ENCODE measurements around the gene SERP2. TPM values are rescaled to one million over a fixed set of nuclear protein-coding genes. Genes with fewer than 3 reads are reported as not detected.

Gene SERP2
- total RNA-seq, 4 donors from 2014 or later: 13.1 to 20.5 (median 15.7) TPM

DNA sequence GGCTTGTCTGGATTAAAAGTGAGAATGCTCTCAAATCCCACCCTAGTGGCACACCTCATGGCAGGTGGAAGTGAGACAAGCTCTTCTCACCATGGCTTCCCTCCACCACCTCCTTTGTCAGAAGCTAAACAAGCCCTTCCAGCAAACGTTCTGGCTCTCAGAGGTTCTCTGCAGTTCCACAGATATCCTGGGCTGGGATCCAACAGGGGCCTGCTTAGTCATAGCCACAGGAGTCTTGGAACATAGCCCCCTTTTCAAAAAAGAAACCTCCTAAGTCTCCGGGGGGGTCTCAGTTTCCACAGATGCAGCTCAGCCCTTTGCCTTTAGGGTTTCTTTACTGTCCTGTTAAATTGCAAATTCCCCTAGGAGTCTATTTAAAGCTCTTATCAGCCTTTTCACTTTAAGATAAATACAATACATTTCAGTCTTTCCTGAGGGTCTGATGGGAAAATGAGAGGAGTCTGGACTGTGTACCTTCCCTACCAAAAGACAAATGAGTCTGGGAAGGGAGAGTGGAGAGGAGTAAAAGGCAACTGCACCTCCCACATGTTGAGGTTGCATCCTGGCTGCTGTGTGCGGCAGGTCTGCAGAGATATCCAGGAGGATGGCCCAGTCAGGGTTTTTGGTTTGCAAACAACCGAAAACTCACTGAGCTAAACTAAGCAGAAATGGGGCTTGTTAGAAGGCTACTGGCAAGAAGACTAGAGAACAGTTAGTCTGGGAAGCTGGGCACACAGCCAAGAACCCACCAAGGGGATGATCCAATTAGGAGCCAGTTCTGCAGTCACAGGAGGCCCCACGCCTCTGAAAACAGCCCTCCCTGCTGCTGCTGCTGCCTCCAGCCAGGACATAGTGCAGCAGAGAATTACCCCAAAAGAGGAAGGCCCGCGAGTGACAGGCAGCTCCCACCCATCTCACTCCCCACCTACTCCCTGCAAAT is 41.4 kb upstream of the SERP2 start:
- Histone ChIP-seq H3K4me1 (peaks cover 0 to 19% (median 8%) of the 10 kb centered on the region in 4 donors), H3K9me3 (peaks cover 0 to 2% (median 0%) of the 10 kb centered on the region in 4 donors), H3K27ac (peak overlapping the region in 2 of 4 donors; percentile 50 to 58), H3K36me3 (no peaks in the 10 kb centered on the region), H3K4me3 (no peak overlapping the region), H3K27me3 (no peaks in the 10 kb centered on the region)
- TF ChIP-seq, protein P1, sequence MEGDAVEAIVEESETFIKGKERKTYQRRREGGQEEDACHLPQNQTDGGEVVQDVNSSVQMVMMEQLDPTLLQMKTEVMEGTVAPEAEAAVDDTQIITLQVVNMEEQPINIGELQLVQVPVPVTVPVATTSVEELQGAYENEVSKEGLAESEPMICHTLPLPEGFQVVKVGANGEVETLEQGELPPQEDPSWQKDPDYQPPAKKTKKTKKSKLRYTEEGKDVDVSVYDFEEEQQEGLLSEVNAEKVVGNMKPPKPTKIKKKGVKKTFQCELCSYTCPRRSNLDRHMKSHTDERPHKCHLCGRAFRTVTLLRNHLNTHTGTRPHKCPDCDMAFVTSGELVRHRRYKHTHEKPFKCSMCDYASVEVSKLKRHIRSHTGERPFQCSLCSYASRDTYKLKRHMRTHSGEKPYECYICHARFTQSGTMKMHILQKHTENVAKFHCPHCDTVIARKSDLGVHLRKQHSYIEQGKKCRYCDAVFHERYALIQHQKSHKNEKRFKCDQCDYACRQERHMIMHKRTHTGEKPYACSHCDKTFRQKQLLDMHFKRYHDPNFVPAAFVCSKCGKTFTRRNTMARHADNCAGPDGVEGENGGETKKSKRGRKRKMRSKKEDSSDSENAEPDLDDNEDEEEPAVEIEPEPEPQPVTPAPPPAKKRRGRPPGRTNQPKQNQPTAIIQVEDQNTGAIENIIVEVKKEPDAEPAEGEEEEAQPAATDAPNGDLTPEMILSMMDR (IDR thresholded peaks at IDR 0.05): no peak
- TF ChIP-seq EP300 (IDR thresholded peaks at IDR 0.05) (no peak), POLR2A (IDR thresholded peaks at IDR 0.05) (no peak)
- peak in 1 of 2 donors; percentile 67 for DNase-seq (ENCODE audit: low spot score in 2 of 2)
- WGBS, 2 donors: 19 to 23% methylated on average over 7 of the region's 7 CpGs

DNA sequence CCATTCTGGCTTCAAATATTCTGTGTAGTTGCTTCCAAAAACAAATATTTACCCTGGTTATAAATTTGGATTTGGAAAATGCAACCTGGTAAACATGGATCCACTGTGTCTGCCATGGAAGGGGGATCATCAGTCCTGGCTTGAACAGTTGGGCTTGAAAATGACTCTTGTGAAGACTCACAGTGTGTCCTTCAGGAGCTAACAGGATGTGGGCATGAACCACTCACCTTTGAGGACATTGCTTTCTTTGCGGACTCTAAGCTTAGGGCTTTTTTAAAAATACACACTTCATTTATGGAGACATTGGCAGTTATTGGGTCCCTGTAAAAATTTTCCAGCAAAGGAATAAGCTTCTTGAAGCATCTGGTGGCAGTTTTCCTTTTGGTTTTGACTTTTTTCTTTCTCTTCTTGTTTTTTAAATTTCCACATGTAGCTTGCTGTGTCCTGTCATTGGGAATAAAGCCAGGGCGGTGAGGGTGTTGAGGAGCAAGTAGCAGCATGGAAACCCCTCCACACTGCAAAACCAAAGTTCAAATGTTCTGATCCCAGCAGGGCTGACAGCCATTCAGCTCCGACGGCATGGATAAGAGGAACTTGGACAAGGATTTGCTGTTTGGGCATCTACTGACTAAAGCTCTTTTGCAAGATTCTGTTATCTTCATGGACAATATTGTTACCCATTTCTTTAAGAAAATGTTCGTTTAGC is 39.5 kb upstream of the SERP2 start:
- TF ChIP-seq EP300 (IDR thresholded peaks at IDR 0.05) (no peak), POLR2A (IDR thresholded peaks at IDR 0.05) (no peak)
- no peak for DNase-seq (ENCODE audit: low spot score in 2 of 2)
- Histone ChIP-seq H3K27me3 (no peaks in the 10 kb centered on the region), H3K4me1 (peaks cover 0 to 19% (median 8%) of the 10 kb centered on the region in 4 donors), H3K27ac (no peak overlapping the region), H3K9me3 (no peaks in the 10 kb centered on the region), H3K4me3 (no peak overlapping the region), H3K36me3 (no peaks in the 10 kb centered on the region)
- WGBS, 2 donors: 75 to 78% methylated on average over 5 of the region's 5 CpGs

DNA sequence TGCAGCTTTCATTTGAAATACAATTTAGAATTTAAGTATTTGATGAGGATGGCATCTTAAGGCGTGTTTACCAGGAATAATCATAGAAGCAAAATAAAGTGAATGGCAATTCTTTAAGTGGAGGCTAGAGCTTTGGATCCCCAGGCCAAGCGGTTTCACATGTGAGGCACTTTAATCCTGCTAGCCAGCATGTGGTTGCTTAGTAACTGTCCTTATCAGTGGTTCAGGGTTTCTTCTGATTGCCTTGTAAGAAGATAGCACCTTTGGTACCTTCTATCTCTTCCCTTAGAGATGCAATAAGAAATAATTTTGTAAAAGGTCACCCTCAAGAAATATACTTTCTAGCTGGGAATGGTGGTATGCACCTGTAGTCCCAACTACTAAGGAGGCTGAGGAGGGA is 38.9 kb upstream of the SERP2 start:
- DNase-seq (ENCODE audit: low spot score in 2 of 2): no peak
- 93 to 94% methylated on average over 2 of the region's 2 CpGs for WGBS, 2 donors

DNA sequence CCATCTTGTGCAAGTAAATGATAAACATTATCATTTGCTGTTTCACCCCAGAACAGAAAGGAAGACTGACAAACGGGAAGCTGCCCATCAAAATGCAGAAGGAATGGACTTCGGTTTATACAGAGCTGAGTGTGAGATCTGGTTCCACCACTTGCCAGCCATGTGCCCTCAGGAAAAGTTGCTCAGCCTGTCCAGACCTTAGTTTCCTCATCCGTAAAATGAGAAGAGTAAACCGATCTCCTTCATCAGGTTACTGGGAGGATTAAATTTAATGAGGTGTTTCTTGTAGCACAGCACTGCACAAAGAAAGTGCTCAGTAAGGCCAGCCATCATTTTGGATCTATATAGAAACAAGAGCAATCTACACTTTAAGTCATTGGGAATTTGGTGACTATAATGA is 36.7 kb upstream of the SERP2 start:
- 87 to 95% methylated on average over 4 of the region's 4 CpGs for WGBS, 2 donors
- peaks cover 0 to 9% (median 3%) of the 10 kb centered on the region in 4 donors for H3K4me1 ChIP-seq
- H3K36me3 ChIP-seq: no peaks in the 10 kb centered on the region
- no peak for DNase-seq (ENCODE audit: low spot score in 2 of 2)
- H3K27me3 ChIP-seq: no peaks in the 10 kb centered on the region
- no peak for TF ChIP-seq POLR2A (IDR thresholded peaks at IDR 0.05)
- TF ChIP-seq, protein P1 (IDR thresholded peaks at IDR 0.05): no peak
- no peak for TF ChIP-seq EP300 (IDR thresholded peaks at IDR 0.05)
- no peak overlapping the region for H3K27ac ChIP-seq
- H3K4me3 ChIP-seq: no peak overlapping the region
- no peaks in the 10 kb centered on the region for H3K9me3 ChIP-seq

More for the DNA sequence above, 38.9 kb upstream of the SERP2 start:
- peaks cover 0 to 19% (median 8%) of the 10 kb centered on the region in 4 donors for H3K4me1 ChIP-seq
- no peak overlapping the region for H3K4me3 ChIP-seq
- H3K27me3 ChIP-seq: no peaks in the 10 kb centered on the region
- H3K36me3 ChIP-seq: no peaks in the 10 kb centered on the region
- TF ChIP-seq EP300 (IDR thresholded peaks at IDR 0.05): no peak
- no peak for TF ChIP-seq POLR2A (IDR thresholded peaks at IDR 0.05)
- TF ChIP-seq, protein P1 (IDR thresholded peaks at IDR 0.05): no peak
- no peaks in the 10 kb centered on the region for H3K9me3 ChIP-seq
- no peak overlapping the region for H3K27ac ChIP-seq

DNA sequence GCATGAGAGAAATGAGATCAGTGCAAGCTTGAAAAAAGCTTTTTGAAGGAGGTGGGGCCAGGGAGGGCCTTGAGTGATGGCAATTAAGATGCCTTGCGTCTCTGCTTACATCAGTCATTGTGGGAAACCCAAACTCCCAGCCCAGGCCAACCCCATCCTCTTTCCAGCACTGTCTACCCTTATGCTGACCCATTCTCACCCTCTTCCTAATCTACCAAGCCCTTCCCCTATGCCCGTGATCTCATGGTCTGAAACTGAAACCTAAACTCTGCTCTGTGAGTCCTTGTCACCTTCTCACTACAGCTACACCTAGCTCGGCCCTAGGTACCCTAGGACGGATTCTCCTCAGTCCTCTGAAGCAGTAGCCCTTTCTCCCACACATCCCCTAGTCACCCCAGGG is 36.0 kb upstream of the SERP2 start:
- H3K4me1 ChIP-seq: peaks cover 0 to 2% (median under 1%) of the 10 kb centered on the region in 4 donors
- TF ChIP-seq POLR2A (IDR thresholded peaks at IDR 0.05): no peak
- TF ChIP-seq EP300 (IDR thresholded peaks at IDR 0.05): no peak
- TF ChIP-seq, protein P1 (IDR thresholded peaks at IDR 0.05): no peak
- H3K4me3 ChIP-seq: no peak overlapping the region
- no peaks in the 10 kb centered on the region for H3K36me3 ChIP-seq
- H3K27ac ChIP-seq: no peak overlapping the region
- H3K9me3 ChIP-seq: no peaks in the 10 kb centered on the region
- WGBS, 2 donors: 85 to 92% methylated on average over 4 of the region's 4 CpGs
- no peaks in the 10 kb centered on the region for H3K27me3 ChIP-seq
- no peak for DNase-seq (ENCODE audit: low spot score in 2 of 2)
